HFF-Myc (cell line): ENCODE results near the gene MAST1.

Source experiments
- DNase-seq: peaks from one replicate; pipeline ENCODE4 v3.0.0-alpha.2; 2011; ENCODE audit warnings: low read depth; ENCODE audit errors: extremely low read depth
- H3K4me3 ChIP-seq: replicated peaks from 2 replicates; pipeline ENCODE4 v1.5.1; 2011; ENCODE audit warnings: low read depth, mild to moderate bottlenecking, control low read depth, low read length
- CTCF ChIP-seq: IDR thresholded peaks from 2 replicates; pipeline ENCODE4 v1.5.1; 2012; ENCODE audit warnings: mild to moderate bottlenecking, low read depth, low read length, control low read depth; ENCODE audit errors: missing control alignments

The MAST1 gene

GRCh38 chr19:12792051-12792852 lies 46.1 kb upstream of the MAST1 start:
- no peak for TF ChIP-seq CTCF
- peak overlapping the region; percentile 84 for H3K4me3 ChIP-seq
- no peak for DNase-seq

GRCh38 chr19:12792853-12793289 lies 45.4 kb upstream of the MAST1 start:
- no peak for DNase-seq
- no peak for TF ChIP-seq CTCF
- peak overlapping the region; percentile 84 for H3K4me3 ChIP-seq

GRCh38 chr19:12793290-12794195 lies 44.8 kb upstream of the MAST1 start:
- no peak for DNase-seq
- no peak for TF ChIP-seq CTCF
- peak overlapping the region; percentile 84 for H3K4me3 ChIP-seq

- TF ChIP-seq CTCF = no peak
- no peak for DNase-seq
- H3K4me3 ChIP-seq = peak overlapping the region; percentile 84
These were observed 43.9 kb upstream of the MAST1 start for GRCh38 chr19:12794196-12794941.

- H3K4me3 ChIP-seq = no peak overlapping the region
- DNase-seq = no peak
- no peak for TF ChIP-seq CTCF
These were observed 43.3 kb upstream of the MAST1 start for GRCh38 chr19:12794971-12795381.

GRCh38 chr19:12796146-12797071 lies 41.9 kb upstream of the MAST1 start:
- TF ChIP-seq CTCF = peak; percentile 89
- no peak overlapping the region for H3K4me3 ChIP-seq
- no peak for DNase-seq
